HG02588 (cell line): Measurements from ENCODE around the gene TSPAN2.
"Not testable (repeated sequence)": the region's sequence is repeated elsewhere in the genome, so short reads cannot be mapped to it uniquely, and the experiment has no call there.

ENCODE experiments used
- ATAC-seq: cut with Tn5 transposase; IDR thresholded peaks from one replicate; pipeline ENCODE4 v1.9.1; 2021; ENCODE audit warnings: mild to moderate bottlenecking, moderate library complexity; ENCODE audit not compliant: unreplicated experiment

TSPAN2 gene

DNA sequence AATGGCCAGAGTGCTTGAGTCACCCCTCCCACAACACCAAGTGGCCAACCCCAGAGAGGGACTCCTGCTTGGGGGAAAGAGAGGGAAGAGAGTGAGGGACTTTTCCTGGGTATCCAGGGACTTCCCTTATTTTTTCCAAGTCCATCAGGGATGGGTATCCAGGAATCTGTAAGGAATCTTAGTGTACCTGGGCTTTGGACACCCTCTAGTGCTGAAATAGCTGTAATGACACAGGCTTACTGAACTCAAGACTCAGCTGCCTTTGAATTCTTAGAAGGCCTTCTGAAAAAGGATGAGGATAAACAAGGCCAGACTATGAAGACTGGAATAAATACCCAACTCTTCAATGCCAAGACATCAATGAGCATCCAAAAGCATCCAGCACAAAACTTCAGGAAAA is 47.6 kb downstream of the TSPAN2 start:
- no peak for ATAC-seq

DNA sequence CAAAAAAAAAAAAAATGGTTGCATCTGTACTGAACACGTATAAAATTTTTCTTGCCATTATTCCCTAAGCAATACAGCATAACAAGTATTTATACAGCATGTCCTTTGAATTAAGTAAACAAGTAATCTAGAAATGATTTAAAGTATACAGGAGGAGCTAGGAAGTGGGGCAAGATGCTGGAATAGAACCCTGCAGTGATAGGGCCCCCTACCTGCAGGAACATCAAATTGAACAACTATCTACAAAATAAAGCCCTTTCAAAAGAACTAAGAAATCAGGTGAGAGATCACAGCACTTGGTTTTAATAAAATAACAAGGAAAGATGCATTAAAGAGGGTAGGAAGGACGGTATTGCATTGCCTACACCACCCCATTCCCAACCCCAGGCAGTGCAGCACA is 48.8 kb downstream of the TSPAN2 start:
- ATAC-seq, result no peak

DNA sequence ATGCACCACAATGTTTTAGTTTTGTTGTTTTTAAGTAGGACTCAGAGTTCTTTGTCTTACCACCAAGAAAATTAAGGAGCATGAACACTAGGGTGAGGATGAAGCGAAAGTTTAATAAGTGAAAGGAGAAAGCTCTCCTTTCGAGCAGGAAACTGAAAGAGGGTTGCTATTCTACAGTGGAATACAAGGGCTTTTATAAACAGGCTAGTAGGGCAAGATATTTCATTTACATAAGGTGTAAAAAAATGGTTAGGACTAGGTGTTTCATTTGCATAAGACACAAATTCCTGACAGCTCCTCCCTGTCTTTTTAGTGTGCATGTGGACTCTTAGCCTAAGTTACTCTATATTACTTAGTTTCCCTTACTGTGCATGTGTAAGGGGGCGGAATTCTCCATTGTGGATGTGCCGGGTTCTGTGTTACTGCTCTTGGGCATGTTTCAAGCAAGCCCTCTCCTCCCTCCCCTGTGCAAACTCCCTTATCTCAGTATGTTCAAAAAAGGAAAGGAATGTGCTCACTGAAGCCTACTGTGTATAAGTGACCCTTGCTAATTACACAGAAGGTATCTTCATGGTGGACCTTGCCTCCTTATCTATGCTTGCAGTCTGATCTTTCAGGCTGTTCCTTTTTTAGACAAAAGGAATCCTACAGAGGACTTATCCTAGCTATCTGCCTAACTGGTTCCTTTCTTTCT is 52.3 kb downstream of the TSPAN2 start:
- no peak for ATAC-seq

DNA sequence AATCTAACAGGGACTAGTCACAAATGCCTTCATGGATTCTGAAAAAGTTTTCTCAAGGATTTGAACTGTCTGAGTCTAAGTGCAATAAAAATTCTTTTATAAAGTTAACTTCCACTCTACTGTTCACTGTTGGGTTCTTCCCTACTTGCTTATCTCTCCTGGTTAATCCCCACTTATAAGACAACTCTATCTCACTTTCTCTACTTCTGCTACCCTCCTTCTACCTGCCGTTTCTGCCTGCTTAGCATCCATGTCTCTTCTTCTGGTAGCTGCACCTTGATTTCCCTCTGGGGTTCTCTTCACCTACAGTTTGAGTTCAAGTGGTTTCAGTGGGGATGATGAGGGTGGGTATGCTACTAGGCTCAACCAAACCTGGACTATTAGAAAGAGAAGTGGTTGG is 53.7 kb downstream of the TSPAN2 start:
- ATAC-seq, result no peak

DNA sequence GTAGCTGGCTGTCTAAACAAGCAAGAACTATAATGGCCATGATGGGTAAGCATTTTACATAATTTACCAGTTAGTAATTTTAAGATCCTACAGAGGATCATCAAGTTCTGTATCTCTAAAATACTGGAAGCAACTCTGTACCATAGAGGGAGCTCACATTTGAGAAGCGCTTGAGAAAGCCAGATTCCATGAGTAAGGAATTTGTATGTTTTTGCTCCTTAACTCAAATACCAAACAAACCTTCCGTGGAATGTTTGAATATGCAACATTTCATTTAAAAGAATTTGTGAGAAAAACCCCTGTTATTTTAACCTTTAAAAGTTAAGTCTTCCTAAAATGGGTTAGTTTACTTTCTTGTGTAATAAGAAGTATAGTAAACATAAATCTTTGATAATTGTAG is 57.7 kb downstream of the TSPAN2 start:
- ATAC-seq, result no peak

DNA sequence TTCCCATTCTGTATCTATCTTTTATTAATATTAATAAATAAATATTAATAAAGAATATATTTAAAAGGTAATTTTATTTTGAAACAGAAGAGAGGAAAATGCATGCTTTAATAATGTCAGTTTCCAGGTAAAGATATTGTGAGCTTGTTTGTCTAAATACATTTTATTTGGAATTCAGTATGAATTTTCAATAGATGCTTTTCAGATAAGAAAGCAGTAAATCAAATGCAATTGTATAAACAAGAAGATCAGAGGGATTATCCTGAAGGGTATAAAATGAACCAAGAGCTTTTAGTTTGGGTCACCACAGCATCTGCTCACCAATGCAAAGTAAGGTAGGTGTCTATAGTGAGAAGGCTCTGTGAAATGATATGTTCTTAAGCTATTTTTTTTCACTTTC is 59.8 kb downstream of the TSPAN2 start, which contains the start of gene TSHB:
Gene TSHB, plus strand, starts transcription at position 301 of the 400 bp plus-strand sequence. CDS start 3,537 bp downstream, outside the sequence.
- ATAC-seq, result no peak

DNA sequence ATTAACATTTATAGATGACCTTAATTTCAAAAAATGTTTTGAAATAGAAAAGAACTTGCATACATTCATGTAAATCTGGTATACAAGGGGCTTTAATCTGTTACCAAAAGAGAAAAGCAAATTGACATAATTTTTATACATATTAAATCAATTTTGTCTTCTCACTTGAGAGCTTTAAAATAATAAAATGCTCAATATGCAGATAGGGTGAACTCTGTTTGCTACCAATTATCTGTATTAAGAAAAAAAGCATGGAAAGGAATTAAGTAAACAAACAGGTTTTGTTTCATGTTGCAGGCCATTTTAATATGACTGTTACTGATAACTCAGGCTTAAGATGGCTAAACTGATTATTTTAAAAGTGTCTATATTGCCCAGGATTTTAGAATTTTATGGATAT is 65.7 kb downstream of the TSPAN2 start:
- no peak for ATAC-seq

DNA sequence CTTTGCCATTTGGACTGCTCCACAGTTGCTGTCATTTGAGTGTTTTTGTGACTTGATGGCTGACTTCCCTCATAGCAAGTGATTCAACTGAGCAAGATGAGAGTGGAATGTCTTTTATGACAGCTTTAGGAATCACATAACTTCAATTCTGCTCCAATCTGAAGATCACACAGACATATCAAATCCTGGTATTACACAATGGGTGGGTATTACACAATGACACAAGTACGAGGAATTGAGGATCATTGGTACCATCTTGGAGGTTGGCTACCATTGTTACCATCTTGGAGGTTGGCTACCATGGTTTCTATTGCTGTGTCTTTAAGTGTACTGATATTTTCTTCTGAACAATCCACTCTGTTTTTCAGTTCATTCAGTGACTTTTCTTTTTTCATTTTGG is 68.2 kb downstream of the TSPAN2 start:
- ATAC-seq, result no peak

DNA sequence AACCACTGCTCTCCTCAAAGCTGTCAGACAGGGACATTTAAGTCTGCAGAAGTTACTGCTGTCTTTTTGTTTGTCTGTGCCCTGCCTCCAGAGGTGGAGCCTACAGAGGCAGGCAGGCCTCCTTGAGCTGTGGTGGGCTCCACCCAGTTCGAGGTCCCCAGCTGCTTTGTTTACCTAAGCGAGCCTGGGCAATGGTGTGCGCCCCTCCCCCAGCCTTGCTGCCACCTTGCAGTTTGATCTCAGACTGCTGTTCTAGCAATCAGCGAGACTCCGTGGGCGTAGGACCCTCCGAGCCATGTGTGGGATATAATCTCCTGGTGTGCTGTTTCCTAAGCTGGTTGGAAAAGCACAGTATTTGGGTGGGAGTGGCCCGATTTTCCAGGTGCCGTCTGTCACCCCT is 69.8 kb downstream of the TSPAN2 start:
- ATAC-seq, result not testable (repeated sequence)

DNA sequence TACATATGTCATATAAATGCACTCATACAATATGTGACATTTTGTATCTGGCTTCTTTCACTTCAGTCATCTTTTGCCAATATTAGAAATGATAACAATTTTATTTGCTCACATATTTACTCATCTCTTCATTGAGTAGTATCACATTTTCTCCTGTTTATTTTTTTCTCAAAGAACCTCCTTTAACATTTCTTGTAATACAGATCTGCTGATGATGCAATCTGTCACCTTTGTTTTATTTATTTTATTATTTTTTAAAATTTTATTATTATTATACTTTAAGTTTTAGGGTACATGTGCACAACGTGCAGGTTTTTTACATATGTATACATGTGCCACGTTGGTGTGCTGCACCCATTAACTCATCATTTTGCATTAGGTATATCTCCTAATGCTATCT is 75.5 kb downstream of the TSPAN2 start:
- ATAC-seq, result no peak

DNA sequence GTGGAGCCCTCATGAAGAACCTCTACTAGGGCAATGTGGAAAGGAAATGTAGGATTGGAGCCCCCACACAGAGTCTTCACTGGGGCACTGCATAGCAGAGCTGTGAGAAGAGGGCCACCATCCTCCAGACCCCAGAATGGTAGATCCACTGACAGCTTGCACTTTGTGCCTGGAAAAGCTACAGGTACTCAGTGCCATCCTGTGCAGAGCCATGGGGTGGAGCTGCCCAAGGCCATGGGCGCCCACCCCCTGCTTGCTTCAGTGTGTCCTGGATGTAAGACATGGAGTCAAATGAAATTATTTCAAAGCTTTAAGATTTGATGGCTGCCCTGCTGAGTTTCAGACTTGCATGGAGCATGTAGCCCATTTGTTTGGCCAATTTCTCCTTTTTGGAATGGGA is 76.9 kb downstream of the TSPAN2 start:
- ATAC-seq, result no peak

DNA sequence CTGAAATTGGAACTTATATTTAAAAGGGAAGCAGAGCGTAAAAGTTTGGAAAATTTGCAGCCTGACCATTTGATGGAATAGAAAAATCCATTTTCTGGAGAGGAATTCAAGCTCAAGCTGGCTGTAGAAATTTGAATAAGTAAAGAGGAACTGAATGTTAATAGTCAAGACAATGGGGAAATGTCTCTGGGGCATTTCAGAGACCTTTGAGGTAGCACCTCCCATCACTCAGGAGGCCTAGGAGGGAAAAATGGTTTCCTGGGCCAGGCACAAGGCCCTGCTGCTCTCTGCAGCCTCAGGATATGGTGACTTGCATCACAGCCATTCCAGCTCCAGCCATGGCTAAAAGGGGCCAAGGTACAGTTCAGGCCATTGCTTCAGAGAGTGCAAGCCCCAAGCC is 77.3 kb downstream of the TSPAN2 start:
- ATAC-seq, result no peak

DNA sequence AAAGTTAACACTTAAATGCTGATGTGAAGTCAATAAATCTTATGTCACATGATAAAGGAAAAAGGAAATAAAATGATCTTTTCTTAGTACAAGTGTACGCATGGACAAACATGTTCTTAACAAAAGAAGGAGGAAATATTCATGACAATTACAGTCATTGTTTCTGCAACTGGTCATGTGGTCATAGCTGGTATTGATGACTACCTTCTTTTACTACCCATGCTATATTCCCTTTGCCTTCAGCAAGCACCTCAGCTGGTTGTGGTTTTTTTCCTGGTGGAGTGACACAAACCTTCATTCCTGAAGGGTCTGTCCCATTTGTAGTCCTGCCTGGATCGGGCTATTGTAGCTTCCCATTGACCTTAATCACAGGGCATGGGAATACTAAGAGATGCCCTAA is 83.1 kb downstream of the TSPAN2 start:
- ATAC-seq, result no peak
